Endothelial cell of umbilical vein (primary cell): ENCODE measurements around the gene CADPS. TPM values are rescaled to one million over a fixed set of nuclear protein-coding genes. Genes with fewer than 3 reads are reported as not detected.

Experiments used
- BruUV-seq: library from RNA; stranded (reverse); fragments of 400-500 nt; replicated peaks from 2 replicates; lab custom pipeline; 2021; lab: Mats Ljungman, UMichigan
- CTCF ChIA-PET: fragments of 300-600, 350-600 bp; sonication (Branson Sonifier 250); formaldehyde crosslinking; loops from one replicate; lab custom pipeline; 2021; ENCODE audit warnings: antibody characterized with exemption, inconsistent platforms; lab: Charles Lee
- POLR2A ChIA-PET: fragments of 300-600, 350-600 bp; sonication (Branson Sonifier 250); formaldehyde crosslinking; loops from one replicate; lab custom pipeline; 2021; ENCODE audit warnings: antibody characterized with exemption, inconsistent platforms; lab: Charles Lee
- DNase-seq: peaks from one replicate; pipeline ENCODE4 v3.0.0-alpha.2; 2011; ENCODE audit warnings: low read depth, low spot score
- FAIRE-seq: peaks from 2 replicates; lab custom pipeline; 2011; peaks lifted over from hg19 to GRCh38; lab: Jason Lieb, UNC
- H2AFZ ChIP-seq: 2 replicates; pipeline ENCODE4 v1.6.0; 2012; ENCODE audit warnings: low read depth, low read length, control low read depth, inconsistent platforms
- H3K27ac ChIP-seq: 2 replicates; pipeline ENCODE4 v1.5.1; 2011; ENCODE audit warnings: low read depth, mild to moderate bottlenecking, control low read depth, low read length, moderate library complexity; ENCODE audit not compliant: insufficient read depth
- H3K27me3 ChIP-seq, 2 experiments: 2 replicates each; pipeline versions ENCODE4 v1.6.0 to v1.6.1; 2011; ENCODE audit warnings: low read length in 2 of 2, mixed read lengths in 1 of 2; ENCODE audit not compliant: control insufficient read depth in 2 of 2, insufficient read depth in 2 of 2
- H3K36me3 ChIP-seq, 2 experiments: 2 replicates in 1 of 2; 3 replicates in 1 of 2; pipeline ENCODE4 v1.5.1; 2011; ENCODE audit warnings: low read length in 2 of 2, mild to moderate bottlenecking in 1 of 2, moderate library complexity in 1 of 2; ENCODE audit not compliant: control insufficient read depth in 2 of 2, insufficient read depth in 2 of 2; ENCODE audit errors: extremely low read depth in 1 of 2
- H3K4me1 ChIP-seq: 3 replicates; pipeline ENCODE4 v1.5.1; 2011; ENCODE audit warnings: mild to moderate bottlenecking, low read length; ENCODE audit not compliant: control insufficient read depth, insufficient read depth; ENCODE audit errors: extremely low read depth
- H3K4me2 ChIP-seq: 2 replicates; pipeline ENCODE4 v1.6.1; 2011; ENCODE audit warnings: low read length, control low read depth, mixed read lengths; ENCODE audit not compliant: insufficient read depth
- H3K4me3 ChIP-seq, 3 experiments: fragments of 200-600 bp in 1 of 3; sonication (generic), shearing (Covaris generic) in 1 of 3; replicated peaks in 1 of 3; 2 replicates each; pipeline ENCODE4 v1.5.1; 2011 to 2016; ENCODE audit warnings: control low read depth in 3 of 3, low read length in 3 of 3, mild to moderate bottlenecking in 2 of 3, inconsistent platforms in 1 of 3, low read depth in 1 of 3, moderate library complexity in 1 of 3; ENCODE audit not compliant: insufficient read depth in 1 of 3
- H3K79me2 ChIP-seq: 2 replicates; pipeline ENCODE4 v1.6.0; 2012; ENCODE audit warnings: low read length, inconsistent platforms; ENCODE audit not compliant: control insufficient read depth, insufficient read depth
- H3K9ac ChIP-seq: replicated peaks from 2 replicates; pipeline ENCODE3; 2011; ENCODE audit warnings: low read length, control low read depth; ENCODE audit not compliant: insufficient read depth; ENCODE audit errors: extremely low read depth
- H3K9me1 ChIP-seq: replicated peaks from 3 replicates; pipeline ENCODE4 v1.6.0; 2011; ENCODE audit warnings: mild to moderate bottlenecking, low read length; ENCODE audit not compliant: control insufficient read depth, insufficient read depth; ENCODE audit errors: extremely low read depth
- H3K9me3 ChIP-seq: replicated peaks from 2 replicates; pipeline ENCODE4 v1.5.1; 2012; ENCODE audit warnings: low read length, inconsistent platforms; ENCODE audit not compliant: control insufficient read depth, insufficient read depth
- H4K20me1 ChIP-seq: replicated peaks from 2 replicates; pipeline ENCODE3; 2011; ENCODE audit warnings: mild to moderate bottlenecking, low read length; ENCODE audit not compliant: control insufficient read depth, insufficient read depth; ENCODE audit errors: extremely low read depth
- EZH2 ChIP-seq: IDR thresholded peaks from 2 replicates; pipeline ENCODE4 v1.6.1; 2012; ENCODE audit warnings: borderline replicate concordance, low read depth, mild to moderate bottlenecking, moderate library complexity, low read length, inconsistent platforms; ENCODE audit not compliant: severe bottlenecking
- FOS ChIP-seq: IDR thresholded peaks from 2 replicates; pipeline ENCODE4 v1.6.1; 2011; ENCODE audit warnings: mild to moderate bottlenecking, low read length, moderate library complexity, borderline replicate concordance; ENCODE audit not compliant: insufficient read depth
- GATA2 ChIP-seq: IDR thresholded peaks from 2 replicates; pipeline ENCODE4 v1.7.0; 2011; ENCODE audit warnings: low read depth, mild to moderate bottlenecking, moderate library complexity, mixed read lengths, low read length; ENCODE audit not compliant: insufficient read length, insufficient read depth
- JUN ChIP-seq: IDR thresholded peaks from 2 replicates; pipeline ENCODE4 v1.6.1; 2011; ENCODE audit warnings: borderline replicate concordance, low read depth; ENCODE audit not compliant: insufficient read length, insufficient read depth
- MYC ChIP-seq: IDR thresholded peaks from one replicate; pipeline ENCODE4 v1.6.1; 2011; ENCODE audit warnings: mild to moderate bottlenecking, low read depth, low read length
- POLR2A ChIP-seq: IDR thresholded peaks from 2 replicates; pipeline ENCODE4 v1.6.1; 2012; ENCODE audit warnings: low read depth, mild to moderate bottlenecking, control low read depth, low read length
- POLR2AphosphoS5 ChIP-seq: IDR thresholded peaks from 2 replicates; pipeline ENCODE4 v1.6.1; 2012; ENCODE audit warnings: low read depth, mild to moderate bottlenecking, control low read depth, low read length, moderate library complexity; ENCODE audit not compliant: insufficient read depth
- dilution Hi-C: fragments of 300-500 bp; cut with MboI; formaldehyde crosslinking; loops from one replicate; pipeline ENCODE4 v1.15.0; 2019; ENCODE audit warnings: low sequenced_read_pairs; ENCODE audit not compliant: extremely low pct_ligation_motif_present
- intact Hi-C: fragments of 100-400 bp; cut with micrococcal nuclease; formaldehyde crosslinking; loops from one replicate; pipeline ENCODE4 v1.10.0; 2022
- polyA plus RNA-seq, 4 experiments: library from polyadenylated mRNA; depleted of rRNA in 3 of 4; stranded (reverse) in 3 of 4; unstranded in 1 of 4; fragments of >200 nt; gene quantifications; 2 replicates each; pipeline versions ENCODE4 v1.2.1 to v1.2.3, GENCODE V29; 2011 to 2012; ENCODE audit warnings: missing spikeins in 1 of 4
- total RNA-seq: library from RNA; stranded (reverse); gene quantifications from 2 replicates; pipeline ENCODE4 v1.2.3, GENCODE V29; 2021
- TF ChIP-seq, protein P1 (sequence below), 2 donors: IDR thresholded peaks; 1 replicate in 1 of 2; 2 replicates in 1 of 2; pipeline ENCODE4 v1.5.1; 2011; ENCODE audit warnings: low read length in 2 of 2, mild to moderate bottlenecking in 2 of 2, moderate library complexity in 2 of 2, control low read depth in 1 of 2, inconsistent platforms in 1 of 2, low read depth in 1 of 2; ENCODE audit not compliant: insufficient read depth in 1 of 2; ENCODE audit errors: extremely low read depth in 1 of 2
- TF ChIP-seq, protein P2 (sequence below): IDR thresholded peaks from 2 replicates; pipeline ENCODE4 v1.6.1; 2011; ENCODE audit not compliant: insufficient read depth, insufficient read length

Gene CADPS
- total and polyA plus RNA-seq, 2 donors (not counting 3 experiments of a cell fraction or from before 2014, with no cell fraction given) = not detected

DNA sequence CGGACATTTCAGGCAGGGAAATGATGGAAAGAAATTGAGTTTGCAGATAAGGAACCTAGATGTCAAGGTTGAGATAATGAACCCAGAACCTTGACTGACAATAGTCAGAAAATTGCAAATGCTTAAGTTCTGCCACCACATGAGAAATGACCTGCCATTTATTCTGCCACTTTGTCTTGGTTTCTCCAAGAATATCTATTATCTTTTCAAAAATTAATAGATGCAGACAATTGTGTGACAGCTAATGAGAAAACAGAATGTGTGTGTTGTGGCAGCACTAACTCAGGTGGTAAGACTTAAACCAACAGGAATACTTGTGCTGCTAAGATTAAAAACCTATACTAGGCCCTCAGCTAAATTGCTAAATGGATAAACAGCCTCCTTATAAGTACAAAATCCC, 52.3 kb downstream of the CADPS start:
- no peak for FAIRE-seq
- Histone ChIP-seq H3K4me3 (no peak overlapping the region), H3K9ac (no peak overlapping the region), H3K79me2 (no peaks in the 10 kb centered on the region), H3K4me1 (no peaks in the 10 kb centered on the region), H3K4me2 (no peak overlapping the region), H3K9me3 (no peaks in the 10 kb centered on the region), H2AFZ (no peak overlapping the region), H3K27ac (no peak overlapping the region), H3K9me1 (no peaks in the 10 kb centered on the region), H3K36me3 (no peaks in the 10 kb centered on the region), H3K27me3 (no peaks in the 10 kb centered on the region), H4K20me1 (no peaks in the 10 kb centered on the region)
- no TSS peak for BruUV-seq
- DNase-seq = no peak
- TF ChIP-seq, protein P1, sequence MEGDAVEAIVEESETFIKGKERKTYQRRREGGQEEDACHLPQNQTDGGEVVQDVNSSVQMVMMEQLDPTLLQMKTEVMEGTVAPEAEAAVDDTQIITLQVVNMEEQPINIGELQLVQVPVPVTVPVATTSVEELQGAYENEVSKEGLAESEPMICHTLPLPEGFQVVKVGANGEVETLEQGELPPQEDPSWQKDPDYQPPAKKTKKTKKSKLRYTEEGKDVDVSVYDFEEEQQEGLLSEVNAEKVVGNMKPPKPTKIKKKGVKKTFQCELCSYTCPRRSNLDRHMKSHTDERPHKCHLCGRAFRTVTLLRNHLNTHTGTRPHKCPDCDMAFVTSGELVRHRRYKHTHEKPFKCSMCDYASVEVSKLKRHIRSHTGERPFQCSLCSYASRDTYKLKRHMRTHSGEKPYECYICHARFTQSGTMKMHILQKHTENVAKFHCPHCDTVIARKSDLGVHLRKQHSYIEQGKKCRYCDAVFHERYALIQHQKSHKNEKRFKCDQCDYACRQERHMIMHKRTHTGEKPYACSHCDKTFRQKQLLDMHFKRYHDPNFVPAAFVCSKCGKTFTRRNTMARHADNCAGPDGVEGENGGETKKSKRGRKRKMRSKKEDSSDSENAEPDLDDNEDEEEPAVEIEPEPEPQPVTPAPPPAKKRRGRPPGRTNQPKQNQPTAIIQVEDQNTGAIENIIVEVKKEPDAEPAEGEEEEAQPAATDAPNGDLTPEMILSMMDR (IDR thresholded peaks at IDR 0.05; ENCODE audit: extremely low read depth in 1 of 2, insufficient read depth in 1 of 2, low read depth in 1 of 2, low read length in 2 of 2) = no peak
- TF ChIP-seq JUN = no peak
- TF ChIP-seq MYC = no peak
- TF ChIP-seq GATA2 = no peak
- POLR2A ChIA-PET = no interaction called here
- dilution Hi-C loops = no loop called here
- intact Hi-C loops = no loop called here
- CTCF ChIA-PET = no interaction called here

DNA sequence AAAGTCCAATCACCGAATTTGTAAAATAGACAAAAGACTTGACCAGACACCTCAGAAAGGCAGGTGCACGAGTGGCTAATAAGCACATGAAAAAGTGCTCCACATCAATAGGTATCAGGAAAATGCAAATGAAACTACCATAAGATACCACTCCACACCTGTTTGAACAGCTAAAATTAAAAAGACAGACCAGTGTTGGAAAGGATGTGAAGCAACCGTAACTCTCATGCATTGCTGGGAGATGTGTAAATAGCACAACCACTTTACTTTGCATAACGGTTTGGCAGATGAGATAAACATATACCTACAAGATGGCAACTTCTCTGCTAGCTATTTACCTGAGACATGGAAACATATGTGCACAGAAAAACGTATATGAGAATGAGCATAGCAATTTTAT, 56.9 kb downstream of the CADPS start:
- DNase-seq (no peak), FAIRE-seq (no peak)
- no TSS peak for BruUV-seq
- dilution Hi-C loops = no loop called here
- Histone ChIP-seq H3K4me3 (no peak overlapping the region), H3K27me3 (no peaks in the 10 kb centered on the region), H3K27ac (no peak overlapping the region), H2AFZ (no peak overlapping the region), H3K9me3 (no peaks in the 10 kb centered on the region), H4K20me1 (no peaks in the 10 kb centered on the region), H3K4me1 (no peaks in the 10 kb centered on the region), H3K4me2 (no peak overlapping the region), H3K79me2 (no peaks in the 10 kb centered on the region), H3K9ac (no peak overlapping the region), H3K36me3 (no peaks in the 10 kb centered on the region), H3K9me1 (no peaks in the 10 kb centered on the region)
- TF ChIP-seq JUN (no peak), MYC (no peak), FOS (no peak), GATA2 (no peak), POLR2AphosphoS5 (no peak), POLR2A (no peak), EZH2 (no peak)
- TF ChIP-seq, protein P2, sequence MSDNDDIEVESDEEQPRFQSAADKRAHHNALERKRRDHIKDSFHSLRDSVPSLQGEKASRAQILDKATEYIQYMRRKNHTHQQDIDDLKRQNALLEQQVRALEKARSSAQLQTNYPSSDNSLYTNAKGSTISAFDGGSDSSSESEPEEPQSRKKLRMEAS = no peak
- TF ChIP-seq, protein P1 (IDR thresholded peaks at IDR 0.05; ENCODE audit: extremely low read depth in 1 of 2, insufficient read depth in 1 of 2, low read depth in 1 of 2, low read length in 2 of 2) = no peak
- ChIA-PET CTCF (no interaction called here), POLR2A (no interaction called here)
- intact Hi-C loops = no loop called here
